Stomach smooth muscle (tissue), 2 donors: ENCODE results near the gene ENTHD1.

ENCODE experiments used
- H3K27ac ChIP-seq: one replicate; pipeline ENCODE4 v1.7.0; 2013; ENCODE audit warnings: mild to moderate bottlenecking, low read length, inconsistent platforms
- H3K27me3 ChIP-seq, 2 donors: one replicate each; pipeline ENCODE4 v1.7.0; 2013; ENCODE audit warnings: low read length in 2 of 2; ENCODE audit not compliant: insufficient read depth in 2 of 2, control insufficient read depth in 1 of 2
- H3K36me3 ChIP-seq, 2 donors: one replicate each; pipeline ENCODE4 v1.7.0; 2013; ENCODE audit warnings: low read length in 2 of 2; ENCODE audit not compliant: control insufficient read depth in 2 of 2, insufficient read depth in 2 of 2
- H3K4me1 ChIP-seq: one replicate; pipeline ENCODE4 v1.7.0; 2013; ENCODE audit warnings: low read length; ENCODE audit not compliant: control insufficient read depth, insufficient read depth
- H3K4me3 ChIP-seq, 2 donors: one replicate each; pipeline ENCODE4 v1.7.0; 2013; ENCODE audit warnings: low read length in 2 of 2
- H3K9ac ChIP-seq, 2 donors: one replicate each; pipeline ENCODE4 v1.7.0; 2013; ENCODE audit warnings: low read length in 2 of 2, mild to moderate bottlenecking in 1 of 2
- H3K9me3 ChIP-seq, 2 donors: one replicate each; pipeline ENCODE4 v1.7.0; 2013; ENCODE audit warnings: low read length in 2 of 2; ENCODE audit not compliant: control insufficient read depth in 2 of 2
- donor health status: healthy.
- donor health status: Pancreatic carcinoma.

Gene ENTHD1

DNA sequence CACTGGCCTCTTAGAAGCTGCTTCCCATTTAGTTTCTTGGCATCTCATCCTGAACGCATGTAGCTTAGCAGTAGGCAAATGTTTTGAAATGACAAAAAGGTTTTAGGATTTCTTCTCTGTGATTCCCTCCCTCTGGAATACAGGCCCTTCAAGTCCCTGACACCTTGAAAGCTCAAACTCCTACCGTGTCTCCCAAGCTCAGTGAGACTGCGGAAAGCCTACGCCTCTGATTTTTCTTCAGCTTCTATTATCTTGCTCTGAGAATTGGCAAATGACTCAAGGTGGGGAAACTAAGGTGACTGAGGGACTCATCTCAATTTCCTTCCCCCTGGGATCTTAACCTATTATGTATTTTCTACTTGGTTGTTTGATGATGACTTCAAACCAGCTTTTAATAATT is 130.3 kb downstream of the ENTHD1 start:
- Histone ChIP-seq H3K4me3 (no peak overlapping the region), H3K4me1 (no peaks in the 10 kb centered on the region), H3K36me3 (no peaks in the 10 kb centered on the region), H3K27ac (no peak overlapping the region), H3K9me3 (no peaks in the 10 kb centered on the region), H3K27me3 (no peaks in the 10 kb centered on the region), H3K9ac (no peak overlapping the region)

DNA sequence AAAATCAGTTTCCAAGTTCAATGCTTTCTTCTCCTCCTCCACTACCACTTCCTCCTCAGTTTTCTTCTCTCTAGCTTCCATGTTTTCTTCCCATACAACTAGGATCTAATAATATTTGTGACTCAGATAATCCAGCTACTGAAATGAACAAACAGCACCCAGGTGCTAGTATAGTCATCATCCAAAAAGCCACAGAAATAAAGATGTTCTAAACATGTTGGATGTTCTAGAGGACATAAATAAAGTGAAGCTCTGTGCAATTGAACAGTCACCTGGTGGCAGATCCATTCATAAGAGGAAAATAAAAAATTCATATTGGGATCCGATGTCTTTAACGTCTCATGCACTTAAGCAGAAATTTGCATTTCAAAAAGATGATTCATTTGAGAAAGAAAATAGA is 142.8 kb downstream of the ENTHD1 start:
- Histone ChIP-seq H3K9ac (no peak overlapping the region), H3K9me3 (no peaks in the 10 kb centered on the region), H3K27ac (no peak overlapping the region), H3K27me3 (peaks cover 0 to 6% of the 10 kb centered on the region in 2 donors), H3K36me3 (no peaks in the 10 kb centered on the region), H3K4me3 (no peak overlapping the region), H3K4me1 (no peaks in the 10 kb centered on the region)

DNA sequence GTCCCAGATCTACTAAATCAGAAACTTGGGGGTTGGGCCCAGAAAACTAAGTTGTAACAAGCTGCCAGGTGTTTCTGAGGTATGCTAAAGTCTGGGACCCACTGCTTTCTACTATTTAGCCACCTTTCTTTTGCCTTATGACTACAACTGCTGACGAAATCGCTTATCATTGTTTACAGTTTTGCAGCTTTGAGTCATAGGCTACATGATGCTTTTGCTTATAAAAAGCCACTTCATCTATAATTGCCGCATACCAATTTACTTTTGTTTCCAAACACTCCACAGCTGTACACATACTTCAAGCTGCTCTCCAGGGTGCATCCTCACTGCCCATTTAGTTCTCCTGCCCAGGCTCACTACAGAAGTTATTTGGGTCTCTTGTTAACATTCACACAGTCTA is 144.7 kb downstream of the ENTHD1 start:
- Histone ChIP-seq H3K9me3 (no peaks in the 10 kb centered on the region), H3K36me3 (no peaks in the 10 kb centered on the region), H3K4me3 (no peak overlapping the region), H3K27ac (no peak overlapping the region), H3K27me3 (peaks cover under 1 to 3% of the 10 kb centered on the region in 2 donors), H3K4me1 (no peaks in the 10 kb centered on the region), H3K9ac (no peak overlapping the region)

DNA sequence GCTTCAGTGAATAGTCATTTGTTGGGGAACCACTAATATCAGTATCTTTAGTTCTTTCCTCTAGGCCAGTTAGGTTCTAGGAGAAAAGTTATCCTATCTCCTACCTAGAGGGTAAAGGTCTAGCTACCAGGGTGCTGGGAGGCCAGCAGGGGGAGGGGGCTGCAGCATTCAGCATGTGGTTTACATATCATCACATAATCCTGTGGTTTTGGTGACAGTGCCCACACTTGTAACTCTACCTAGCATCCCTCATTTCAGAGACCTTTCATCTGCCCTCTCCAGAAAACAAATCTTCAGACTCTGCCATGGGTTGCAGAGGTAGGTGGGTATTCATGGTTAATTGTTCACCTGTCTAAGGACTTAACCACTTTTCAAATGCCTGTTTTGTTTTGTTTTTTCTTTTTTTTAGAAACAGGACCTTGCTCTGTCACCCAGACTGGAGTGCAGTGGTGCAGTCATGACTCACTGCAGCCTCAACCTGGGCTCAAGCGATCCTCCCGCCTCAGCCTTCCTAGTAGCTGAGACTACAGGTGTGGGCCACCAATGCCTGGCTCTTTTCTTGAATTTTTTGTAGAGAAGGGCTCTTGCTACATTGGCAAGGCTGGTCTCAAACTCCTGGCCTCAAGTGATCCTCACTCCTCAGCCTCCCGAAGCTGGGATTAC is 146.8 kb downstream of the ENTHD1 start:
- no peak overlapping the region for H3K9ac ChIP-seq
- peaks cover 5 to 7% of the 10 kb centered on the region in 2 donors for H3K27me3 ChIP-seq
- H3K27ac ChIP-seq: no peak overlapping the region
- no peaks in the 10 kb centered on the region for H3K9me3 ChIP-seq
- H3K4me3 ChIP-seq: no peak overlapping the region
- no peaks in the 10 kb centered on the region for H3K36me3 ChIP-seq
- no peaks in the 10 kb centered on the region for H3K4me1 ChIP-seq

DNA sequence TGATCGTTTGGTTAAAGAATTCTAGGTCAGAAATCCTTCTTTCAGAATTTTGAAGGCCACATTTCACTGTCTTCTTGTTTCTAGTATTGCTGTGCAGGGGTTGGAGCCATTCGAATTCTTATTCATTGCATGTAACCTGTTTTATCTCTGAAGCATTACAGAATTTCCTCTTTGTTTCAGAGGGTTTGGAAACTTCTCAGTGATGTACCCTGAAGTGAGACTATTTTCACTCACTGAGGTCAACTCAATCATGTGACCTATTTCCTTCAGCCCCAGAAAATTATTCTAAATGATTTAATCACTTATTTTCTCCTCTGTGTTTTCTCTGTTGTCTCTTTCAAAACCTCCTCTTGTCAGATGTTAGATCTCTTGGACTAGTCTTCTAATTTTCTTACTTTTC is 147.8 kb downstream of the ENTHD1 start:
- no peaks in the 10 kb centered on the region for H3K36me3 ChIP-seq
- H3K9ac ChIP-seq: no peak overlapping the region
- no peak overlapping the region for H3K4me3 ChIP-seq
- H3K27me3 ChIP-seq: peaks cover 5 to 7% of the 10 kb centered on the region in 2 donors
- H3K4me1 ChIP-seq: no peaks in the 10 kb centered on the region
- H3K9me3 ChIP-seq: no peaks in the 10 kb centered on the region
- no peak overlapping the region for H3K27ac ChIP-seq

DNA sequence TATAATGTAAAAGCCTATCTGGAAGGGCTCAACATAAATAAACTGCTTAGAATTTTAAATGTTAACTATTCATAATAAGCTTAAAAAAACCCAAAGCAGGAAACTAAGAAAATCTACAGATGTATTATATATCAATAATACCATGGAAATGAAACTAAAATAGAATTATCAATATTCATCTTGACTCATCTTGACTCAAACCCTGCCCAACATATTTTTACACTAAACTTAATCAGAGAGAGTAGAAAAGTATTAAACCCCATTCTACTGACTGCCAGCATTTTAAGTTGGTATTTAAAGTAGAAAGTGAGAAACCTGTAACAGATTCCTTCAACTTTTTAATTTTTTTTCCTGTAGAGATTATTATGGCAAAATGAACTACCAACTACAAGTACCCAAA is 149.2 kb downstream of the ENTHD1 start:
- no peak overlapping the region for H3K9ac ChIP-seq
- H3K27ac ChIP-seq: no peak overlapping the region
- peaks cover 0 to 4% of the 10 kb centered on the region in 2 donors for H3K9me3 ChIP-seq
- H3K27me3 ChIP-seq: peaks cover 2 to 7% of the 10 kb centered on the region in 2 donors
- H3K4me3 ChIP-seq: no peak overlapping the region
- no peaks in the 10 kb centered on the region for H3K4me1 ChIP-seq
- no peaks in the 10 kb centered on the region for H3K36me3 ChIP-seq

DNA sequence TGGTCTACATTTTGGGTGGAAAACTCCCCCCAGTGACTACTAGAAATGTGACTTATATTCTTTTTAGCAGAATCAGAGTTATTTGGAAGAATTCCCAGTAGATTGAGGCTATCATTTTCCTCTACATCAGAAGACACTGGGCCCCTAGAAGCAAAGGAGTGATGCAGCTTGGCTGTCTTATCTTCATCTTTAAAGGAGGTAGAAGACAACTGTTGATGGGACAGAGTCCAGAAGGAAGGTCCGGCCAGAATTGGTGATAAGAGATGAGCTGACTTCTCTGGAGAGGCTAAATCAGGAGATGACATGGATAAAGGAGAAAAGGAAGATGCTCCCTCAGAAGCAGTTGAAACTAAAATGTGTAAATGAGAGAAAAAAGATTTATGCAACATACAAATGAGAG is 149.6 kb downstream of the ENTHD1 start:
- H3K4me1 ChIP-seq: no peaks in the 10 kb centered on the region
- no peak overlapping the region for H3K9ac ChIP-seq
- no peak overlapping the region for H3K4me3 ChIP-seq
- peaks cover 0 to 5% of the 10 kb centered on the region in 2 donors for H3K9me3 ChIP-seq
- H3K27me3 ChIP-seq: peaks cover 2 to 7% of the 10 kb centered on the region in 2 donors
- no peaks in the 10 kb centered on the region for H3K36me3 ChIP-seq
- H3K27ac ChIP-seq: no peak overlapping the region

DNA sequence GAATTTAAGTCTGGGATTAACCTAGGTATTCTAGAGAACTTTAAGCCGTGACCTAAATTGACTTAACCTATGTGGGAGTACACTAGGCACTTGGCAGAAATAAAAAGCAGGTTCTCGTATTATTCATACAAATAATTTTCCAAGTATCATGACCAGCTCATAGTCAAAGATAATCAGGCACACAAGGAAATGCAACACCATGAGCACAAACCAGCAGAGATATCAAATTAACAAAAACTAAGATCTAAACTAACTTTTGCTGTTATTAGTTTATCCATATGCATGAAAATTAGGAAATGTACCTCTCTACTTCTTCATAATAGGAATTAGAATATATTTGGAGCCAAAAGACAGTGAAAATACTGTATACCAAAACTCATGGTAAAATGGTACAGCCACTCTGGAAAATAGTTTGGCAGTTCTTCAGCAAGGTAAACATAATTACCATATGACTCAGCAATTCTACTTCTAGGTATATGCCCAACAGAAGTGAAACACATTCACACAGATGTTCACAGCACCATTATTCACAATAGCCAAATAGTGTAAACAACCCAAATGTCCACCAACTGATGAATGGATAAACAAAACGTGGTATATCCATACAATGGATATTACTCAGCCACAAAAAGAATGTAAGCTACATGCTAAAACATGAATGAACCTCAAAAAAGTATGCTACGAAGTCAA is 154.1 kb downstream of the ENTHD1 start:
- H3K27me3 ChIP-seq: peaks cover 7 to 8% of the 10 kb centered on the region in 2 donors
- no peaks in the 10 kb centered on the region for H3K36me3 ChIP-seq
- no peak overlapping the region for H3K9ac ChIP-seq
- H3K9me3 ChIP-seq: peaks cover 0 to 5% of the 10 kb centered on the region in 2 donors
- H3K4me3 ChIP-seq: no peak overlapping the region
- no peak overlapping the region for H3K27ac ChIP-seq
- H3K4me1 ChIP-seq: no peaks in the 10 kb centered on the region

DNA sequence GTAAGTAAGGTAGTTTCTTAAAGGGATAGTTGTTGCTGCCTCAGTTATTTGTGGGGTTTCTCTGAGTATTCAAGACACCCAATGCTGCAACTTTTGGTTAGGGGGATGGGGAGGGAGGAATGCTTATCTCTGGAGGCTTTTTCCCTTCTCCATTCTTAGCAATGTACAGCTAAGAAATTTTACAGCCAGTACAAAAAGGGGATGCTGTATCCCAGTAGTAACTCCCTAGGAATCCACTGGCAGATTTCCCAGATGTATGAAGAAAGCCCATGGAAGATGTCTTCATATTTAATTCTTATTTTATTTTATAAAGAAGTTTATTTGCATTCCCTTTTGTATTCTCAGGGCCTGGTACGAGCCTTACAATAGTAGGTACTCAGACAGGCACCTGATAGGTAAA is 154.8 kb downstream of the ENTHD1 start:
- Histone ChIP-seq H3K27ac (no peak overlapping the region), H3K4me3 (no peak overlapping the region), H3K36me3 (no peaks in the 10 kb centered on the region), H3K27me3 (peaks cover 5 to 8% of the 10 kb centered on the region in 2 donors), H3K4me1 (no peaks in the 10 kb centered on the region), H3K9ac (no peak overlapping the region), H3K9me3 (peaks cover 0 to 5% of the 10 kb centered on the region in 2 donors)

DNA sequence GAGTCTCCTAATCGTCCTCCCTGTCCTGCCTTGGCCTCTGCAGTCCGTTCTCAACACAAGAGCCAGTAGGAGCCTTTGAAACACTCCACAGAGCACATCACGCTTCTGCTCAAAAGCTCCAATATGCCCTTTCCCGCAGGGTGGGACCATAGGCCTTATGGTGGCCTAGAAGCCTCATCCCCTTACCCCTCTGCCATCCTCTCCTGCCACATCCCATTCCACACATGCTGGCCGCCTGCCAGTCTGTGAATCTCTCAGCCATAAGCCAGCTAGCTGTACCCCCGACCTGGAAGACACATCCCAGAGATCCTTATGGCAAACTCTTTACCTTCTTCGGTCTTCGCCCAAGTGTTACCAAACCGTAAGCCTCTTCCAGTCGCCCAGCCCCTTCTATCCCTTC is 157.8 kb downstream of the ENTHD1 start:
- Histone ChIP-seq H3K4me3 (no peak overlapping the region), H3K9ac (no peak overlapping the region), H3K27ac (no peak overlapping the region), H3K9me3 (peaks cover 3 to 5% of the 10 kb centered on the region in 2 donors), H3K4me1 (no peaks in the 10 kb centered on the region), H3K27me3 (peaks cover 8 to 23% of the 10 kb centered on the region in 2 donors), H3K36me3 (no peaks in the 10 kb centered on the region)

DNA sequence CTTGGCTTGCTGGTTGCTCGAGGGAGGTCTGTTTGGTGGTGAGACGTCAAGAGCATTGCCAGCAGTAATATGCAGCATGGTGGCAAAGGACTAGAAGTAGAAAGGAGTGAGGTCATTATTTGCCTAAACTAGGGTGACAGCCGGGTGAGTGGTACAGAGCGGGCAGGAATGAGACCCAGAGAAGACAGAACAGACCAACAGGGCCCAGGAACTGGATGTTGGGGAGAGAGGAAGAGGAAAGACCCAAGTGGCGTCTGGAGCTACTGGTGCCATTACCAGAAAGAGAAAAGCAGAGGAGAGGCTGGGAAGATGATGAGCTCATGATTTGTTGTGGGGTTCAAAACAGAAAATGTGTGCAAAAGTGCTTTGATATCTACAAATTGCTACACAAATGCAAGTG is 158.7 kb downstream of the ENTHD1 start:
- no peak overlapping the region for H3K9ac ChIP-seq
- no peak overlapping the region for H3K27ac ChIP-seq
- H3K4me1 ChIP-seq: no peaks in the 10 kb centered on the region
- H3K9me3 ChIP-seq: peaks cover 3 to 5% of the 10 kb centered on the region in 2 donors
- H3K27me3 ChIP-seq: peaks cover 8 to 23% of the 10 kb centered on the region in 2 donors
- no peaks in the 10 kb centered on the region for H3K36me3 ChIP-seq
- H3K4me3 ChIP-seq: no peak overlapping the region
